Hepatocyte (in vitro differentiated cells): ENCODE data around the gene PGAP3. TPM values are rescaled to one million over a fixed set of nuclear protein-coding genes. Genes with fewer than 3 reads are reported as not detected.

Experiments used
- DNase-seq: peaks from one replicate; pipeline ENCODE4 v3.0.0-alpha.2; 2016; ENCODE audit warnings: low spot score
- H2AFZ ChIP-seq: fragments of 200-600 bp; sonication (generic); 2 replicates; pipeline ENCODE4 v1.6.0; 2016; ENCODE audit warnings: antibody characterized with exemption, mild to moderate bottlenecking
- H3K27ac ChIP-seq: fragments of 200-600 bp; sonication (generic); 2 replicates; pipeline ENCODE4 v1.5.1; 2016; ENCODE audit warnings: mild to moderate bottlenecking
- H3K27me3 ChIP-seq: fragments of 200-600 bp; sonication (generic); 2 replicates; pipeline ENCODE4 v1.6.1; 2016
- H3K36me3 ChIP-seq: fragments of 200-600 bp; sonication (generic); replicated peaks from 2 replicates; pipeline ENCODE4 v1.5.1; 2016; ENCODE audit warnings: low read depth; ENCODE audit not compliant: insufficient read depth
- H3K4me1 ChIP-seq: fragments of 200-600 bp; sonication (generic); 2 replicates; pipeline ENCODE4 v1.5.1; 2016; ENCODE audit warnings: mild to moderate bottlenecking, moderate library complexity; ENCODE audit not compliant: insufficient read depth
- H3K4me2 ChIP-seq: fragments of 200-600 bp; sonication (generic); 2 replicates; pipeline ENCODE4 v1.6.0; 2016
- H3K4me3 ChIP-seq: fragments of 200-600 bp; sonication (generic); 2 replicates; pipeline ENCODE4 v1.5.1; 2016; ENCODE audit warnings: mild to moderate bottlenecking
- H3K79me2 ChIP-seq: fragments of 200-600 bp; sonication (generic); 2 replicates; pipeline ENCODE4 v1.6.0; 2017; ENCODE audit warnings: mild to moderate bottlenecking
- H3K9me2 ChIP-seq: fragments of 200-600 bp; sonication (generic); replicated peaks from 2 replicates; pipeline ENCODE4 v1.6.0; 2017; ENCODE audit warnings: mild to moderate bottlenecking; ENCODE audit not compliant: insufficient read depth
- H3K9me3 ChIP-seq: fragments of 200-600 bp; sonication (generic); 2 replicates; pipeline ENCODE4 v1.5.1; 2016; ENCODE audit warnings: low read depth, mild to moderate bottlenecking
- H4K20me1 ChIP-seq: fragments of 200-600 bp; sonication (generic); 2 replicates; pipeline ENCODE4 v1.6.0; 2016; ENCODE audit warnings: mild to moderate bottlenecking; ENCODE audit not compliant: insufficient read depth, poor library complexity, severe bottlenecking
- CTCF ChIP-seq: fragments of 200-600 bp; sonication (generic); IDR thresholded peaks from 2 replicates; pipeline ENCODE4 v1.5.1; 2016; ENCODE audit warnings: antibody characterized with exemption, mild to moderate bottlenecking; ENCODE audit not compliant: poor library complexity
- EZH2 ChIP-seq: fragments of 200-600 bp; sonication (generic); IDR thresholded peaks from 2 replicates; pipeline ENCODE4 v1.6.1; 2016; ENCODE audit warnings: antibody characterized with exemption, mild to moderate bottlenecking, borderline replicate concordance
- EZH2phosphoT487 ChIP-seq: fragments of 200-600 bp; sonication (generic); IDR thresholded peaks from one replicate; pipeline ENCODE4 v1.6.1; 2018; ENCODE audit warnings: antibody characterized with exemption, mild to moderate bottlenecking, low read depth, moderate library complexity; ENCODE audit not compliant: unreplicated experiment, severe bottlenecking
- WGBS: methylation state at CpG from one replicate; pipeline ENCODE4 v1.1.6; 2016; ENCODE audit warnings: low lambda C conversion rate; ENCODE audit errors: missing lambda C conversion rate; 5-methylcytosine and 5-hydroxymethylcytosine counted together
- polyA plus RNA-seq: library from polyadenylated mRNA; unstranded; fragments of >200 nt; fragmentation: Nextera tagmentation; extraction: Ambion mirVana; gene quantifications from 2 replicates; pipeline ENCODE4 v1.2.1, GENCODE V29; 2016
- total RNA-seq: library from RNA; depleted of rRNA; stranded (reverse); fragments of >200 nt; gene quantifications from 2 replicates; pipeline ENCODE4 v1.2.3, GENCODE V29; 2014

PGAP3 gene
- total RNA-seq (26.8 and 33.0 TPM in 2 replicates), polyA plus RNA-seq (35.4 and 35.6 TPM in 2 replicates)

- no peaks in the 10 kb centered on the region for H4K20me1 ChIP-seq
- no peak for TF ChIP-seq EZH2
- 5% methylated on average over 40 of the region's 45 CpGs for WGBS
Measured at GRCh38 chr17:39687546-39688474, at the start of gene PGAP3. Gene PGAP3, minus strand, starts transcription at chr17:39688057. Its CDS starts 43 bp downstream, at chr17:39688014.

GRCh38 chr17:39737206-39737759 is 49.4 kb upstream of the PGAP3 start:
- peak; percentile 68 for DNase-seq
- Histone ChIP-seq H2AFZ (no peak overlapping the region), H3K36me3 (no peaks in the 10 kb centered on the region), H3K4me2 (peak overlapping the region; percentile 93), H3K27ac (peak overlapping the region; percentile 99), H4K20me1 (peaks cover 5% of the 10 kb centered on the region), H3K27me3 (no peaks in the 10 kb centered on the region), H3K9me2 (no peaks in the 10 kb centered on the region), H3K4me3 (no peak overlapping the region), H3K9me3 (no peaks in the 10 kb centered on the region), H3K4me1 (peaks cover 38% of the 10 kb centered on the region), H3K79me2 (peaks cover 23% of the 10 kb centered on the region)
- no peak for TF ChIP-seq EZH2phosphoT487
- no peak for TF ChIP-seq EZH2
- no peak for TF ChIP-seq CTCF
- WGBS: 62% methylated on average over 10 of the region's 13 CpGs

More at GRCh38 chr17:39687546-39688474, at the start of gene PGAP3:
- Histone ChIP-seq H3K27ac (peak within 1 kb of the TSS; percentile 85), H3K9me2 (no peaks in the 10 kb centered on the region), H3K4me1 (peaks cover 16% of the 10 kb centered on the region), H3K4me2 (peak within 1 kb of the TSS; percentile 86), H2AFZ (peak within 1 kb of the TSS; percentile 95), H3K9me3 (no peaks in the 10 kb centered on the region), H3K27me3 (no peaks in the 10 kb centered on the region), H3K79me2 (no peaks in the 10 kb centered on the region), H3K4me3 (peak within 1 kb of the TSS; percentile 46), H3K36me3 (no peaks in the 10 kb centered on the region)
- DNase-seq: peak; percentile 92

- WGBS: 52% methylated on average over 10 of the region's 10 CpGs
- no peak for TF ChIP-seq EZH2
- no peak for TF ChIP-seq CTCF
- no peak for TF ChIP-seq EZH2phosphoT487
- H3K9me3 ChIP-seq: no peaks in the 10 kb centered on the region
- H3K27ac ChIP-seq: peak overlapping the region; percentile 99
- no peak overlapping the region for H2AFZ ChIP-seq
- H4K20me1 ChIP-seq: peaks cover 4% of the 10 kb centered on the region
- H3K79me2 ChIP-seq: peaks cover 15% of the 10 kb centered on the region
- H3K4me3 ChIP-seq: no peak overlapping the region
- no peaks in the 10 kb centered on the region for H3K9me2 ChIP-seq
- no peaks in the 10 kb centered on the region for H3K36me3 ChIP-seq
- peak; percentile 32 for DNase-seq
- H3K4me1 ChIP-seq: peaks cover 38% of the 10 kb centered on the region
- H3K4me2 ChIP-seq: peak overlapping the region; percentile 93
- H3K27me3 ChIP-seq: no peaks in the 10 kb centered on the region
Measured at GRCh38 chr17:39736319-39737165, 48.7 kb upstream of the PGAP3 start.
